Kidney epithelial cell (primary cell): ENCODE results near the gene TAPT1. TPM values are rescaled to one million over a fixed set of nuclear protein-coding genes. Genes with fewer than 3 reads are reported as not detected.

Experiments used
- DNase-seq: peaks from one replicate; pipeline ENCODE4 v3.0.0-alpha.2; 2010; ENCODE audit warnings: low read depth
- H3K27me3 ChIP-seq: 2 replicates; pipeline ENCODE4 v1.6.0; 2011; ENCODE audit warnings: low read length; ENCODE audit not compliant: control insufficient read depth, insufficient read depth
- H3K36me3 ChIP-seq: 2 replicates; pipeline ENCODE4 v1.5.1; 2011; ENCODE audit warnings: low read length; ENCODE audit not compliant: control insufficient read depth, insufficient read depth
- H3K4me3 ChIP-seq: 2 replicates; pipeline ENCODE4 v1.5.1; 2011; ENCODE audit warnings: low read depth, mild to moderate bottlenecking, control low read depth, low read length
- CTCF ChIP-seq: IDR thresholded peaks from 2 replicates; pipeline ENCODE4 v1.5.1; 2011; ENCODE audit warnings: mild to moderate bottlenecking, moderate library complexity, low read length, control low read depth, inconsistent platforms; ENCODE audit not compliant: insufficient read depth, poor library complexity, severe bottlenecking
- total RNA-seq: library from RNA; depleted of rRNA; stranded (reverse); fragments of >200 nt; gene quantifications from 2 replicates; pipeline ENCODE4 v1.2.3, GENCODE V29; 2015

TAPT1 gene
- total RNA-seq, 1 donor from 2014 or later = 18.8 TPM

GRCh38 chr4:16213121-16213520 lies 13.2 kb downstream of the TAPT1 start:
- H3K4me3 ChIP-seq = no peak overlapping the region
- no peak for TF ChIP-seq CTCF
- no peaks in the 10 kb centered on the region for H3K36me3 ChIP-seq
- no peak for DNase-seq
- no peaks in the 10 kb centered on the region for H3K27me3 ChIP-seq

GRCh38 chr4:16212138-16212782 lies 14.0 kb downstream of the TAPT1 start:
- no peak for DNase-seq
- TF ChIP-seq CTCF = no peak
- H3K4me3 ChIP-seq = no peak overlapping the region
- H3K27me3 ChIP-seq = no peaks in the 10 kb centered on the region
- H3K36me3 ChIP-seq = no peaks in the 10 kb centered on the region

- DNase-seq = no peak
- no peaks in the 10 kb centered on the region for H3K27me3 ChIP-seq
- TF ChIP-seq CTCF = no peak
Observed at GRCh38 chr4:16207409-16207808, 18.9 kb downstream of the TAPT1 start.

GRCh38 chr4:16206848-16207247 lies 19.4 kb downstream of the TAPT1 start:
- H3K27me3 ChIP-seq = no peaks in the 10 kb centered on the region
- H3K36me3 ChIP-seq = no peaks in the 10 kb centered on the region
- H3K4me3 ChIP-seq = no peak overlapping the region
- TF ChIP-seq CTCF = no peak
- no peak for DNase-seq

More at GRCh38 chr4:16207409-16207808, 18.9 kb downstream of the TAPT1 start:
- no peaks in the 10 kb centered on the region for H3K36me3 ChIP-seq
- no peak overlapping the region for H3K4me3 ChIP-seq

- Histone ChIP-seq H3K36me3 (no peaks in the 10 kb centered on the region), H3K27me3 (no peaks in the 10 kb centered on the region), H3K4me3 (no peak overlapping the region)
- no peak for DNase-seq
- TF ChIP-seq CTCF = no peak
Observed at GRCh38 chr4:16206301-16206700, 20.0 kb downstream of the TAPT1 start.
